HG03565 (cell line): ENCODE measurements around the gene ZFTA.
"Not testable (repeated sequence)": the region's sequence is repeated elsewhere in the genome, so short reads cannot be mapped to it uniquely, and the experiment has no call there.

Experiments
- ATAC-seq: cut with Tn5 transposase; IDR thresholded peaks from one replicate; pipeline ENCODE4 v1.9.1; 2021; ENCODE audit warnings: mild to moderate bottlenecking, moderate library complexity; ENCODE audit not compliant: unreplicated experiment

Gene ZFTA

DNA sequence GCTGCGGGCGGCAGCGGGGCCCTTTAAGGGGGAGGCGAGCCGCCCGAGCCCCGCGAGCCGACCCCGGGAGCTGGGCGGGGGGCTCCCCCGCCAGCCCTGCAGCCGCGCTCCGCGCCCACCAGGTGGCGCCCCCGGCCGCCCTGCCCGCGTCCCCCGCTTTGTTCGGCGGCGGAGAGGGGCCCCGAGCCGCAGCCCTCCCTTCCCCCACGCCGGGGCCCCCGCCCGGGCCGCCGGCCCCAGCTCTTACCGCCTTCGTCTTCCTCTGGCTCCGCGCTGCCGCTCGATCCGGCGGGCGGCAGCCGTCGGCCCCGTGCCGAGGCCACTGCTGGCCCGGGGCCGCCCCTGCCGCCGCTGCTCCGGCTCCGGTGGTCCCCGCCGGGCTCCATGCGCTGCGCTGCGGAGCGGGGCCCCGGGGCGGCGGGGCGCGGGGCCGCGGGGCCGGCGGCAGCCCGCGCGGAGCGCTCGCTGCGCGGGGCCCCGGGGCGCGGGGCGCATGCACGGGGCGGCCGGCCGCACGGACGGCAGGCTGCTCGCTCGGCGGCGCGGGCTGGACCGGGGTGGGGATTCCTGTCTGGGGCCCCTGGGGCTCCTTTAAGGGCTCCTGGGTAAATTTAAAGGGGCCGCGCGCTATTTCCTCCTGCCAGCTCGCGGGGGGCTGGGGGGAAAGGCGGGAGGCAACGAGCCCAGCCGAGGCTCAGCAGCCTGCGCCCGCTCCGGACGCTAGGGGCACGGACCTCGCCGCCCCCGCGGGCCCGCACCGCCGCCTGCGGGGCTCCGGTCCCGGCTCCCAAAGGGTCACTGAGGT, at the start of gene ZFTA:
ZFTA (minus strand) TSS at position 539 of the 805 bp plus-strand sequence; CDS start at position 386, 153 bp downstream.
- no peak for ATAC-seq

DNA sequence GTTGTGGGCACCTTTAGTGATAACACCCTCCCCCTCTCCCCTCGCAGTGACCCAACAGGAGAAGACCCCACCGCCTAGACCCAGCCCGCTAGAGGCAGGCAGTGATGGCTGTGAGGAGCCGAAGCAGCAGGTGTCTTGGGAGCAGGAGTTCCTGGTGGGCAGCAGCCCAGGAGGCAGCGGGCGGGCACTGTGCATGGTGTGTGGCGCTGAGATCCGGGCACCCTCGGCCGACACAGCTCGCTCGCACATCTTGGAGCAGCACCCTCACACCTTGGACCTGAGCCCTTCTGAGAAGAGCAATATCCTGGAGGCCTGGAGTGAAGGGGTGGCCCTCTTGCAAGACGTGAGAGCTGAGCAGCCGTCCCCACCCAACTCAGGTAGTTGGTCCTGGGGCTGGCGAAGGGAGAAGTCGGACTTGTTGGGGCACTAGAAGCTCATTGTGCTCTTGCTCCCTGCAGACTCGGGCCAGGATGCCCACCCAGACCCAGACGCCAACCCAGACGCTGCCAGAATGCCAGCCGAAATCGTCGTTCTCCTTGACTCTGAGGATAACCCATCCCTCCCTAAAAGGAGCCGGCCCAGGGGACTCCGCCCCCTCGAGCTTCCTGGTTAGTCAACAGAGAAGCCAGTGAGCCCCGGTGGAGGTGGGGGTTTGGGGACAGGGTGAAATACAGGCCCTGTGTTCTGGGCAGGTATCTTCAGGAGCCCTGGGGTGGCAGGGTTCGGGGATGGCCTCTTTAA, 49.4 kb upstream of the ZFTA start:
- no peak for ATAC-seq

GRCh38 chr11:63816732-63817131, 48.2 kb upstream of the ZFTA start:
- ATAC-seq = no peak

- no peak for ATAC-seq
Observed at GRCh38 chr11:63816166-63816565, 47.6 kb upstream of the ZFTA start.

DNA sequence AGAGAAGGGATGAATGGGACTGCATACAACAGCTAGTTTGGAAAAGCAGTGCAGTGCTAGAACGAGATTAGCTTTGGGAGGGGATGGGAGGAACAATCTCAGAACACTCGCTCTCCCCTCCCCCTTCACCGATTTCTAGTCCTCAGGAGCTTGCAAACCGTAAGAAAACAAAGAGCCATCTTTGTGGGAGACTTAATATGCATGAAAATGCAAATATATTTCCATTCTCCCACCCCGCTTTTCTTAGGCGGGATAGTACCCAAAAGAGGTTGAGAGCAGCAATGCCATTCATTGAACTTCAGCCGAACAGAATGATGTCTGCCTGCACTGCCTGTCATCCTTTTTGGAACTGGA, 45.8 kb upstream of the ZFTA start:
- ATAC-seq = no peak

GRCh38 chr11:63813563-63814382, 45.2 kb upstream of the ZFTA start:
- peak; percentile 38 for ATAC-seq

DNA sequence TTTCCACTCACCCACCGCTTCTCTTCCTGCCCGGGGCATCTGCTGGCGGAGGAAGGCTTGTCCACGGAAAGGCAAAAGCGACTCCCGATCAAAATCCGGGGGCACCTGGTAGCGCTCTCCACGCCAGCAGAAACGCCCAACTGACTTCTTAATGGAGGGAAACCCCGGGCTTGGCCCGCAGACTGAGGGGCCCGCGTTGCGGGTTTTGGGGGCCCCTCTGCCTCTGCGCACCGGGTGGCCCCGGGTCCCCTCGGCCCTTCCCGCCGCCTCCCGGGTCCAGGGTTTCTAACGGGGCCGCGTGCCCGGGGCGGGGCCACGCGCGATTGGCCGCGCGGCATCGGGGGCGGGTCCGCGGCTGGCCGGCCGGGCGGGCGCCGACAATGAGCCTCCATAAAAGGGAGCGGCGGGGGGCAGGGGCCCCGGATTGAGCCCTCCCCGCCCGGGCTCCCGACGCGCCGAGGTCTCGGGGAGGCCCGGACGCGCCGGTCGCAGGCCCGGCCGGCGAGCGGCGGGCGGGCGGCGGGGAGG, 44.5 kb upstream of the ZFTA start, which contains the start of gene SPINDOC:
SPINDOC (plus strand) TSS at position 422 of the 528 bp plus-strand sequence. CDS start 231 bp downstream, outside the sequence.
- peak; percentile 80 for ATAC-seq

- ATAC-seq = no peak
Observed at GRCh38 chr11:63811522-63811921, 42.9 kb upstream of the ZFTA start.

DNA sequence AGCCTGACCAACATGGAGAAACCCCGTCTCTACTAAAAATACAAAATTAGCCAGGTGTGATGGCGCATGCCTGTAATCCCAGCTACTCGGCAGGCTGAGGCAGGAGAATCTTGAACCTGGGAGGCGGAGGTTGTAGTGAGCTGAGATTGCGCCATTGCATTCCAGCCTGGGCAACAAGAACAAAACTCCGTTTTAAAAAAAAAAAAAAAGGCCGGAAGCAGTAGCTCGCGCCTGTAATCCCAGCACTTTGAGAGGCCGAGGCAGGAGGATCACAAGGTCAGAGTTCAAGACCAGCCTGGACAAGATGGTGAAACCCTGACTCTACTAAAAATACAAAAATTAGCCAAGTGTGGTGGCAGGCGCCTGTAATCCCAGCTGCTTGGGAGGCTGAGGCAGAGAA, 41.8 kb upstream of the ZFTA start:
- ATAC-seq = not testable (repeated sequence)

DNA sequence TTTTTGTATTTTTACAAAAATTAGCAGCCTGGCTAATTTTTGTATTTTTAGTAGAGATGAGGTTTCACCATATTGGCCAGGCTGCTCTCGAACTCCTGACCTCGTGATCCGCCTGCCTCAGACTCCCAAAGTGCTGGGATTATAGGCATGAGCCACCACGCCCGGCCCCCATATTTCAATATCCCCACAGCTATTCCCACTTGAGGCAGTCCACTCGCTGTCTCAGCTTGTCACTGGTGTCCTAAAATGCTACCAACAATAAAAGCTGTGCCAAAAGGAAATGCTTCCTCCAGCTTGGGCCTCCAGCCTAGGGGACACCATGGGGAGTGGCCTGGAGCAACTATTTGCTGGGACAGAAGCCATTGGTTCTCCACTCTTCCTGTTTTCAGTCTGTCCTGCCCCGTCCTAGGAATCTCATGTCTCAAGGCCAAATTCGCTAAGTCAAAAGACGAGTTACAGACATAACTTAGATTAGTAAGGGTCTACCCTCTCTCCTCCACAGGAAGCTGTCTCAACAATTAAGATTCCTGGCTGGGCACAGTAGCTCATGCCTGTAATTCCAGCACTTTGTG, 37.4 kb upstream of the ZFTA start:
- no peak for ATAC-seq

- ATAC-seq = no peak
Observed at GRCh38 chr11:63804259-63804658, 35.7 kb upstream of the ZFTA start.

DNA sequence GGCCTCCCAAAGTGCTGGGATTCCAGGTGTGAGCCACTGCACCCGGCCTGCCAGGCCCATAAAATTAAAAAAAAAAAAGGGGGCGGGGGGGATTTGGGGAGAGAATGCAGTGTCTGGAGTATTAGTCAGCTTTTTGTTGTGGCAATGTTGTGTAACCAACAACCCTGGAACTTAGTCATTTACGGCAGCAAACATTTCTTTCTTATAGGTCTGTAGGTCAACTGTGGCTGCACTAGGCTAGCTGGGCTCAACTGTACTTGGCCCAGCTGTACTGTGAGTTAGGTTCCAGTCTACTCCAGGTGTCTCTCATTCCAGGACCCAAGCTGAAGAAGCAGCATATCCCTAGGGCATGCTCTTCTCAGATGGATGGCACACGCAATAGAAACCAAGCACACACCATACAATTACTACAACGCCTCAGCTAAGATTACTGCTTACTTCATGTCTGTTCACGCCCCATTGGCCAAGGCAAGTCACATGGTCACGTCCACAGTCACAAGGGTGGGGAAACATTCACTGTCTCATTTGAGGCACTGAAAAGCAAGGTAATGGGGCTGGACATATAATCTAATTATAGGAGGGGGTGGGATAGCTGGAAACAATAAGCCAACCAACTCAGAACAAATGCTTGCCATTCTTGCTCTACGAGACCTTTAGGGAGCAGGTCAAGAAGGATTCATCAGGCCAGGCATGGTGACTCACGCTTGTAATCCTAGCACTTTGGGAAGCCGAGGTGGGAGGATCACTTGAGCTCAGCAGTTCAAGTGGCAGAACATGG, 34.3 kb upstream of the ZFTA start:
- no peak for ATAC-seq

- ATAC-seq = no peak
Observed at GRCh38 chr11:63800921-63801320, 32.3 kb upstream of the ZFTA start.

DNA sequence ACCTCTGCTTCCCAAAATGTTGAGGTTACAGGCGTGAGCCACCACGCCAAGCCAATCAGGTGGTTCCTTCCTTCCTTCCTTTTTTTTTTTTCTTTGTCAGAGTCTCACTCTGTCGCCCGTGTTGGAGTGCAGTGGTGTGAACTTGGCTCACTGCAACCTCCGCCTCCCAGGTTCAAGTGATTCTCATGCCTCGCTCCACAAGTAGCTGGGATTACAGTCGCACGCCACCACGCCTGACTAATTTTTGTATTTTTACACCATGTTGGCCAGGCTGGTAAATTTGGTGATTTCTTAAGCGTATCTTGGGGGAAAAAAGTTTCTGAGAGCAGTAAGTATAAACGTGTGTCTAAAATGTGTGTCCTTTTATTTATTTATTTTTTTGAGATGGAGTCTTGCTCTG, 26.5 kb upstream of the ZFTA start:
- ATAC-seq = no peak

DNA sequence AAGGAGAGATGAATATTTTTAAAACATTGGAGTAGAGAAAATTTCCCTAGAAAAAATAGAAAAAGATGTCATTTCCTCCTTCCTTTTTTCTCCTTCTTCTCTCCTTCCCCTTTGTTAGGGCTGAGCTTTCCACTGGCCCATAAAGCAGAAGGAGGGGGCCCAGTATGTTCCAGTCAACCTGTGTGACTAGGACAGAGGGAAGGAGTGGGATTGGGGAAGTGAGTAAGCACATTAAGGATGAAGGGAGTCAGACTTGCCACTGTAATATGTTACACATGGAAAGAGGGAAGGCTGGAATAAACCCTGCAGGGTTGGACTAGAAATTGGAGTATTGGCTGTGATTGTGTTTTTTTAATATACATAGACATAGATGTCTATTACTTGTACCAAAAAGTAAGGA, 24.6 kb upstream of the ZFTA start:
- ATAC-seq = no peak

DNA sequence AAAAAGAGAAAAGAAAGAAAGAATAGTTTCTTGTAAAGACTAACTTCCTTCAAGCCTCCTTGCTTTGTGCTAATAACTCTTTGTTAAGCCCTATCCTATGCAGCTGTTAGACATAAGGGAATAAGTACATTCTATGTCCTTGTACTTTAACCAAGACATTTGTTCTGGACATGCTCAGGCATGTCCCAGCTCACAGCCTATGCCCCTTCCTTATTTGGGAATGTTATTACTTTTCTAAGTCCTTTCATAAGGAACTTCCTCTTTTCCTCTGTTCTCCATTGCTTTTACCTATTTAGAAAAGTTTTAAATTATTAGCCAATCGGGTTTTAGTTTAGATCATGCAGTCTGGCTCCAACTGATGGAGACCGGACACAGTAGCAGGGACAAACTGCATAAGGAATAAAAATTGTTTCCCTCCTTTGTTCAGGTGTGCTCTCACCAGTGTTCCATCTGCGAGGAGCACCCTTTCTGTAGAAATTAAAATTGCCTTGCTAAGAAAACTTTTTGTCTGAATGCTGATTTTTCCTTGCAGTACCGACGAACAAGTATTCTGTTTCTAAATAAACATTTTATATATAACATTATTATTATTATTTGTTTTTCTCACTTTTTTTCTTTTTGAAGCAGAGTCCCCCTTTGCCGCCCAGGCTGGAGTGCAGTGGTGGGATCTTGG, 23.1 kb upstream of the ZFTA start:
- no peak for ATAC-seq

DNA sequence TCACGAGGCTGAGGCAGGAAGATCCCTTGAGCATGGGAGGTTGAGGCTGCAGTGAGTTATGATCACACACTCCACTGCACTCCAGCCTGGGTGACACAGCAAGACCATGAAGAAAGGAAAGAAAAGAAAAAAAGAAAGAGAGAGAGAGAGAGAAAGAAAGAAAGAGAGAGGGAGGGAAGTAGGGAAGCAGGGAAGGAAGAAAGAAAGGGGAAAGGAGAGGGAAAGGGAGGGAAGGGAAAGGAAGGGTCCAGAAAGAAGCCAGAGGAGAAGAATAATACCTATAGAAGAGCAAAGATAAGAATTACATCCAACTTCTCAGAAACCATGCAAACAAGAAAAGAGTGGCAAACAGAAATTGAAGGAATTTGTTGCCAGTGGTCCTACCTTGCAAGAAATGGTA, 17.2 kb upstream of the ZFTA start:
- ATAC-seq = no peak

GRCh38 chr11:63783925-63784592, 15.5 kb upstream of the ZFTA start:
- ATAC-seq = no peak

- ATAC-seq = no peak
Observed at GRCh38 chr11:63782749-63783148, 14.2 kb upstream of the ZFTA start.
